Measurements from ENCODE around the gene PTPRO.

DNA sequence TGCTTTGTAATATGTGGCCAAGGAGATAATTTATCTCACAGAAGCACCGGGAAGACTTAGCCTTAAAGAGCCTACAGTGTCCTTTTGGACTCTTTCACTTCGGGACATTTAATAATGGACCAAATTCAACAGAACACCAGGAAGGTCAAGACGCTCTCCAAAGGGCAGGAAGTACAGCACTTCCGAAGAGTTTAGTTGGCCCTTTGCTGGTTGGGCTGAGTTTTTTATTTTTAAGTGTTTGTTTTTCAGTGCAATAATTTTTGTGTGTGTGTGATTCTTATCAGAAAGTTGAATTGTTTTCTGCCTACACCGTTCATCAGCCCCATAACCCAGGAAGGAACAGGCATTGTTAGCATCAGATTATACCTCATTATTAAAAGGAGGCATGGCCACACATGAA is 273.9 kb downstream of the PTPRO start:
- no peak for TF ChIP-seq CTCF (conservative IDR thresholded peaks at IDR 0.05)
- no peak for TF ChIP-seq ZFX (IDR thresholded peaks at IDR 0.05)
